ENCODE data around the gene SELPLG. TPM values are rescaled to one million over a fixed set of nuclear protein-coding genes. Genes with fewer than 3 reads are reported as not detected.
"Not testable (repeated sequence)": the region's sequence is repeated elsewhere in the genome, so short reads cannot be mapped to it uniquely, and the experiment has no call there.

SELPLG gene
- total RNA-seq, 1 donor from 2014 or later: 0.07 TPM

GRCh38 chr12:108591267-108591980 is 42.3 kb downstream of the SELPLG start:
- DNase-seq (ENCODE audit: low read depth, low spot score): no peak

GRCh38 chr12:108590463-108590862 is 43.2 kb downstream of the SELPLG start:
- DNase-seq (ENCODE audit: low read depth, low spot score): not testable (repeated sequence)

- no peak for DNase-seq (ENCODE audit: low read depth, low spot score)
Measured at GRCh38 chr12:108589840-108590229, 43.9 kb downstream of the SELPLG start.

GRCh38 chr12:108589028-108589839 is 44.5 kb downstream of the SELPLG start:
- no peak for DNase-seq (ENCODE audit: low read depth, low spot score)

GRCh38 chr12:108587826-108588225 is 45.9 kb downstream of the SELPLG start:
- DNase-seq (ENCODE audit: low read depth, low spot score): no peak

GRCh38 chr12:108586306-108586705 is 47.4 kb downstream of the SELPLG start:
- DNase-seq (ENCODE audit: low read depth, low spot score): no peak

- no peak for DNase-seq (ENCODE audit: low read depth, low spot score)
Measured at GRCh38 chr12:108585864-108586263, 47.8 kb downstream of the SELPLG start.

- no peak for DNase-seq (ENCODE audit: low read depth, low spot score)
Measured at GRCh38 chr12:108584456-108585065, 49.1 kb downstream of the SELPLG start.

DNA sequence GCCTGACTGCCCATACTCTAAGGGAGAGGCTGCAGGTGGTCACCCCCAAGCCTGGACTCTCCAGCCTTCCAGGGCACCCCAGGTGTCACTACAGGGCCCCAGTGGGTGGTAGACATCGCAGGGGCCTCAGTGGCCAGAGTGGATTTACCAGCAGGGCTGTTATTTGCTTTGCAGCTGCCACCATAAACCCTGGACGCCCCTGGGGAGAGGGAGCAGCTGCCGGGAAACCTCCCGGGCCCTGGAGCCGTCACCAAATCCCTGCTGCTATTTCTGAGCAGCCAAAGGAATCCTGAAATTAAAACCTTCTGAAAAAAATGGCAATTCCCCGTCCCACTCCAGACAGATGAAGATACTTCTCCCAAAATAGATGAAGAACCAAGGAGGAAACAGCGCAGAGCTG is 49.7 kb downstream of the SELPLG start:
- DNase-seq (ENCODE audit: low read depth, low spot score): no peak

DNA sequence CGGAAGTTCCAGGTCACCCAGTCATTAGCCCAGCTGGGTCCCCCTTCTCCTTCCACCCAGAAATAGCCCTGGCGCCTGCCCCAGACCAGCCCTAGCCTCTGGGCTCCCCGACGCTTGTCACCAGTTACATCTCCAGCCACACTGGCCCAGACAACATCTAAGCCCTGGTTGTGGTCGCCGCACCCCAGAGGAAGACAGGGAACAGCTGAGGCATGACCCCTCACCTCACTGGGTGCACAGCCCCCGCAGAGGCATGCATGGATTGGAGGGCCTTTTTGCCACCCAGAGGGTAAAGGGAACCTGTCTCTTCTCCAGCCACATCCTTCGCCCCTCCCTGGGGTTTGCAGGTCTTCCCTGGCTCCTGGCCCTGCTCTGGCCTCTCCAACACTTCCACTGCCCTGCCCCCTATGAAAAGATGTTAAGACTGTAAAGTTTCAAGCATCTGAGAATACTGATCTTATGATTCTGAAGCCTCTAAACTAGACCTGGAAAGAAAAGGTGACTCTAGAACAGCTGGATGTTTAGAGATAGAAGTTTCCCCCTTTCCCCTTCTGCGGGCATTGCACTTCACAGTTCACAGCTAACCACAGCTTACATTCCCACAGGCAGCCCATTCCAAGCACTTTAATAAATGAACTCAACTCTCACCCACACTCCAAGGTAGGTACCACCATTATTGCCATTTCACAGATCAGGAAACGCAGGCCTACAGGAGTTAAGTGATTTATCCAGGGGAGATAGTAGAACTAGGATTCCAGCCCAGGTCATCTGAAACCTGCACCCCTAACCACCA is 50.5 kb downstream of the SELPLG start:
- no peak for DNase-seq (ENCODE audit: low read depth, low spot score)

DNA sequence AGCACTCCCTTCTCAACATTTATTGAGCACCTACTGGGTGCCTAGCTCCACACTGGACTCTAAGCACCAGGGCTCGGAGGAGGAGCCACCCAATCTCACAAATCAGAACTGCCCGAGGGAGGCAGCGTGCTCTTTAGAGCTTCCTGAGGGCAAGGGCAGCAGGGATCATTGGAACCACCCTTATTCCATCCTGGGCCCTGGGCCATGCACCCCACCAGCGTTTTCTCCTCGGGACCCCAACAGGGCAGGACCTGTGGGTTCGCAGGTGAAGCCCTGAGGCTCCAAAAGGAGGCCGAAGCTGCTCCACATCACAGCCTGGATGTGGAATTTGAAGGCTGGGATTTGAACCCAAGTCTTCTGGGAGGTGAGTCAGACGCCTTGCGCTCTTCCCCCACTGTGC is 51.2 kb downstream of the SELPLG start:
- DNase-seq (ENCODE audit: low read depth, low spot score): no peak

DNA sequence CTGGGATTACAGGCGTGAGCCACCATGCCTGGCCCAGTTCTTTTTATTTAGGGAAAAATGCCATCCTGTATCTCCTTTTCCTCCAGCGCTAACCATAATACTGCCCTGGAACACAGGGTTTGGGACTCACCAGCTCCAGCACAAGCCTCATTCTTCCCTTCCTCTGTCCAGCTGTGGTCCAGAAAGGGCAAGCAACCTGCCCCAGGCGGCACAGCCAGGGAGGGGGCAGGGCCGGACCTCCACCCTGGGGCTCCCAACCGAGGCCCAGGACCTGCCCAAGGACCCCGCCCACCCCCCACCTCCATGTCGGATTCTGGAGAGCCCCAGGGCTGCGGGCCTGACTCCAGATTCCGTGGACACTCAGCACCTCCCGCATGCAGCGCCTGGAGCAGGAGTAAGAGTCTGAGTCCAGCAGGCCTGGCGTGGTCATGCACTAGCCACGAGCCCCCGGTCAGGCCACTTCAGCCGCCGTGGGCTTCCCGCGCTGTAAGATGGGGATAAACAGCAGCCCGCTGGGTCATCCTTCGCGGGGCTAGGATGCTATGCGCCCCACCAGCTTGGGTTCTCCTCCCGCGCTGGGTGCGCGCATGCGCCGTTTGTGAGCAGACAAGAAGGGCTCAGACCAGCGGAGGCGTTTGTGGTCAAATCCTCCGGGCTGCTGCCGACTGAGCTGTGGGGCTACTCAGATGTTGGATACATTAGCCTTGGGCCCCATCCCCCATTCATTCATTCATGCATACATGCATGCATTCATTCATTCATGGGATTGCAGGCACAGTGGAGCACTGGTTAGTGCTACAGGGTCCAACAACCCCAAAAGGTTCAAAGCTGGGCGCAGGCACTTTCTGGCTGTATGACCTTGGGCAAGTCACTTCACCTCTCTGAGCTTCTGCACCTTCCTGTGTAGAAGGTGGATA is 52.1 kb downstream of the SELPLG start:
- no peak for DNase-seq (ENCODE audit: low read depth, low spot score)

DNA sequence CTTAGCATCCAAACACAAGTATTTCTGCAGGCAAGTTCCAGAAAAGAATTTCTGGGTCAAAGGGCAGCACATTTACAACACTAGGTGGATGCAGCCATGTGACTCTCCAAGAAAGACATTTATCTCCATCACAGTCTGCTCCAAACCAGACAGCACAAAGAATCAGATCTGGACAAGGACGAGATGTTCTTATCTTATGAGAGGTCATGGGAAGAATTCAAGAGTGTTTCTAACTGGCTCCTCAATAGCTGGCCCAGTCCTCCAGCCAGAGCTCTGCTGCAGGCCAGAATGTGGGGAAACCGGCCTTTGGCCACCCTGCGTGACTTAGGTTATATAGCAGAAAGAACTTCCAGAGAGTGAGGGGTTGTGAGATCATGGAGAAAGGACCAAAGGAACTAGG is 53.2 kb downstream of the SELPLG start:
- no peak for DNase-seq (ENCODE audit: low read depth, low spot score)

DNA sequence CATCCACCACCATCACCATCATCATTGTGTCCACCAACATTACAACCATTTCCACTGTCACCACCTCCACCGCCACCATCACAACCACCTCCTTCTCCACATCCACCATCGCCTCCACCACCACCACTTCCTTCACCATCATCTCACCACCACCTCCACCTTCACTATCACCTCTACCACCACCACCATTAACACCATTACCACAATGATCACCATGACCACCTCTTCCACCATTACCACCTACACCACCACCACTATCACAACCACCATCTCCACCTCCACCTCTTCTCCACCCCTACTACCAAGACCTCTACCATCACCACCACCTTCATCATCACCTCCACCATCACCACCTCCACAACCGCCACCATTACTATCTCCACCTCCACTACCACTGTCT is 54.9 kb downstream of the SELPLG start:
- no peak for DNase-seq (ENCODE audit: low read depth, low spot score)

DNA sequence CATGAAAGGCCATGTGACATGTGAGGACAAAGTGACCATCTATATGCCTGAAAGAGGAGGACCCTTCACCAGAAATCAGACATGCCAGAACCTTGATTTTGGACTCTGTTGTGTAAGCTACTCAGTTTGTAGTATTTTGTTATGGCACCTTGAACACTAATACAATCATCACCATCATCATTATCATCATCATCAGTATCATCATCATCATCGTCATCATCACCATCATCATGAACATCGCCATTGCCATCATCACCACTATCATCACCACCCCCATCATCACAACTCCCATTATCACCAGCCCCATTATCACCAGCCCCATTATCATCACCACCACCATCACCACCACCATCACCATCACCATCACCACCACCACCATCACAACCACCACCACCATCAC is 55.4 kb downstream of the SELPLG start:
- DNase-seq (ENCODE audit: low read depth, low spot score): no peak

DNA sequence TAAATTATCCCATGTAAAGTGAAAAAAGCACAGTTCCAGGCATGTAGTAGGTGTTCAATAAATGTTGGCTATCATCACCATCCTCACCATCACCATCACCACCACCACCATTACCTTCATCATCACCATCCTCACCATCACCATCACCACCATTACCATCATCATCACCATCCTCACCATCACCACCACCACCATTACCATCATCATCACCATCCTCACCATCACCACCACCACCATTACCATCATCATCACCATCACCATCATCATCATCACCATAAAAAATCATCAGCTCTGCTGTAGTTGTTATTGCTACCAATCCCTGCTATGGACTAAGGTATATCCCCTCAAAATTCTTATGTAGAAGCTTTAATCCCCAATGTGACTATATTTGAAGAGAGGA is 56.2 kb downstream of the SELPLG start:
- DNase-seq (ENCODE audit: low read depth, low spot score): no peak

- no peak for DNase-seq (ENCODE audit: low read depth, low spot score)
Measured at GRCh38 chr12:108576660-108577234, 56.9 kb downstream of the SELPLG start.

GRCh38 chr12:108575199-108575912 is 58.3 kb downstream of the SELPLG start:
- DNase-seq (ENCODE audit: low read depth, low spot score): no peak

GRCh38 chr12:108574276-108574675 is 59.4 kb downstream of the SELPLG start:
- DNase-seq (ENCODE audit: low read depth, low spot score): not testable (repeated sequence)

DNA sequence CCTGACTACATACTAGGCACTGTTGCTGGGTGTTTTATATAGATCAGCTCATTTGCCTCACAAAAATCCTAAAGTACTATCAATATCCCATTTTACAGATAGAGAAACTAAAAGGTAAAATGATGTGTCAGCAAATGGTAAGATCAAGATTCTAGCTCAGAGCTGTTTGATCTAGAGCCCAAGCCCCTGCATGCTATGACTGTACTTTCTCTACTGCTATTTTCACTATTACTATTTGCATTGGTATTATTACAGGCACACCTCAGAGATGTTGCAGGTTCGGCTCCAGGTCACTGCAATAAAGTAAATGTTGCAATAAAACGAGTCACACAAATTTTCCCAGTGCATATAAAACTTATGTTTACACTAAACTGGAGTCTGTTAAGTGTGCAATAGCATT is 60.4 kb downstream of the SELPLG start:
- no peak for DNase-seq (ENCODE audit: low read depth, low spot score)
